ENCODE data around the gene ATG9B. TPM values are rescaled to one million over a fixed set of nuclear protein-coding genes. Genes with fewer than 3 reads are reported as not detected.
A peak's percentile ranks its signal among the peaks of the same experiment; 100 is the strongest.

The ATG9B gene, protein sequence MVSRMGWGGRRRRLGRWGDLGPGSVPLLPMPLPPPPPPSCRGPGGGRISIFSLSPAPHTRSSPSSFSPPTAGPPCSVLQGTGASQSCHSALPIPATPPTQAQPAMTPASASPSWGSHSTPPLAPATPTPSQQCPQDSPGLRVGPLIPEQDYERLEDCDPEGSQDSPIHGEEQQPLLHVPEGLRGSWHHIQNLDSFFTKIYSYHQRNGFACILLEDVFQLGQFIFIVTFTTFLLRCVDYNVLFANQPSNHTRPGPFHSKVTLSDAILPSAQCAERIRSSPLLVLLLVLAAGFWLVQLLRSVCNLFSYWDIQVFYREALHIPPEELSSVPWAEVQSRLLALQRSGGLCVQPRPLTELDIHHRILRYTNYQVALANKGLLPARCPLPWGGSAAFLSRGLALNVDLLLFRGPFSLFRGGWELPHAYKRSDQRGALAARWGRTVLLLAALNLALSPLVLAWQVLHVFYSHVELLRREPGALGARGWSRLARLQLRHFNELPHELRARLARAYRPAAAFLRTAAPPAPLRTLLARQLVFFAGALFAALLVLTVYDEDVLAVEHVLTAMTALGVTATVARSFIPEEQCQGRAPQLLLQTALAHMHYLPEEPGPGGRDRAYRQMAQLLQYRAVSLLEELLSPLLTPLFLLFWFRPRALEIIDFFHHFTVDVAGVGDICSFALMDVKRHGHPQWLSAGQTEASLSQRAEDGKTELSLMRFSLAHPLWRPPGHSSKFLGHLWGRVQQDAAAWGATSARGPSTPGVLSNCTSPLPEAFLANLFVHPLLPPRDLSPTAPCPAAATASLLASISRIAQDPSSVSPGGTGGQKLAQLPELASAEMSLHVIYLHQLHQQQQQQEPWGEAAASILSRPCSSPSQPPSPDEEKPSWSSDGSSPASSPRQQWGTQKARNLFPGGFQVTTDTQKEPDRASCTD
- 3.9 and 10.1 TPM in 2 replicates for total RNA-seq (2011; cell fraction: chromatin; rRNA removed; ENCODE audit: low replicate concordance)
- total RNA-seq (2011; cell fraction: nucleolus; rRNA removed) = 5.8 and 7.7 TPM in 2 replicates
- 4.8 and 12.4 TPM in 2 replicates for total RNA-seq (2011; cell fraction: nucleoplasm; rRNA removed)
- total RNA-seq (2014; rRNA removed) = 2.0 and 2.1 TPM in 2 replicates
- 0.64 and 1.2 TPM in 2 replicates for total RNA-seq (2014; rRNA removed; fragmentation: Illumina TruSeq; extraction: Trizol)
- 0.29 and 0.90 TPM in 2 replicates for total RNA-seq (2015; rRNA removed; fragmentation: Illumina TruSeq; extraction: Trizol)
- total RNA-seq (2021) = 2.2 and 4.7 TPM in 2 replicates
- polyA plus RNA-seq (2011; rRNA removed) = 1.3 and 1.7 TPM in 2 replicates
- polyA plus RNA-seq (2011; cell fraction: cytosol; rRNA removed) = 1.2 and 1.7 TPM in 2 replicates
- polyA plus RNA-seq (2011; cell fraction: nucleus; rRNA removed) = 5.9 and 13.7 TPM in 2 replicates
- 6.6 and 7.2 TPM in 2 replicates for polyA plus RNA-seq (2012)
- 0.92 and 1.4 TPM in 2 replicates for polyA plus RNA-seq (2014; fragmentation: Illumina TruSeq; extraction: Trizol)
- polyA plus RNA-seq (2014; fragmentation: Nextera tagmentation; extraction: Ambion mirVana) = 1 to 10 TPM; 5.0 to 6.9 TPM
- 2.7 and 8.0 TPM in 2 replicates for polyA plus RNA-seq (2014; rRNA removed)
- polyA minus RNA-seq (2011; rRNA and poly(A)+ RNA removed) = 0.27 and 0.63 TPM in 2 replicates
- polyA minus RNA-seq (2011; cell fraction: cytosol; rRNA and poly(A)+ RNA removed) = not detected in 2 replicates
- 1.00 and 2.6 TPM in 2 replicates for polyA minus RNA-seq (2011; cell fraction: nucleus; rRNA and poly(A)+ RNA removed)
- percentile 40 among the genes with signal in this experiment for Bru-seq, nascent RNA
- BruChase-seq, experiment 1, labeled RNA remaining after a 2-hour chase = percentile 33 among the genes with signal in this experiment
- BruChase-seq, experiment 2, labeled RNA remaining after a 6-hour chase = percentile 33 among the genes with signal in this experiment
- long read RNA-seq, experiment 1, partial matches to known transcripts = 1 of 28 reads
- long read RNA-seq, experiment 1, other reads (novel, unspliced or antisense) = 27 of 28 reads
- long read RNA-seq, experiment 2 = 0 reads
- long read RNA-seq, experiment 3, partial matches to known transcripts = 0 of 2 reads
- long read RNA-seq, experiment 3, other reads (novel, unspliced or antisense) = 2 of 2 reads

DNA sequence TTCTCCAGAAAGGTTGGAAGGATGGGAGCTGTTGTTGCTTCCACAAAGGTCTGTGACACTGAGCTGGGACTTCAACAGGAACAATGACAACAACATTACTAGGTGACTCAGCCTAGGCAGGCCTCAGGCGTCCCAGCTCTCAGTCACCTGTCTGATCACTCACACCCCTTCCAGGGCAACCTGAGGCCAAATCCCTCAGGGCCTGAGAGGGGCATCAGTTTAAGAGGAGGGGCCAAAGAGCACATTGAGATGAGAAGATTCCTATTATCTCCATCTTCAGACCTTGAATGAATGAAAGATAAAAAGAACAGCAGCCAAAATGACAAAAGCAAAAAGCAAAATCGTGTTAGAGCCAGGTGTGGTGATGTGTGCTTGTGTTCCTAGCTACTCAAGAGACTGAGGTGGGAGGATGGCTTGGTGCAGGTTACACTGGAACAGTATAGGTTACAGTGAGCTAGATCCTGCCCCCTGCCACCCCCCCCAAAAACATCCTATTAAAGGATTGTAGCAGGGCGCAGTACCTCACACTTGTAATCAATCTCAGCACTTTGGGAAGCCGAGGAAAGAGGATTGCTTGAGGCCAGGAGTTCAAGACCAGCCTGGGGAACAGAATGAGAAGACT, at the start of gene ATG9B:
Gene ATG9B, minus strand, starts transcription at position 60 of the 622 bp plus-strand sequence. CDS start 71 bp downstream, outside the sequence.
- peak within 1 kb of the TSS in 1 of 2 experiments; percentile 56; a peak in 2 of 4 replicates for H3K9ac ChIP-seq (ENCODE audit: insufficient read depth in 1 of 2, low read depth in 2 of 2, low read length in 2 of 2)
- H3K9me1 ChIP-seq (ENCODE audit: control insufficient read depth, insufficient read depth, low read length) = no peaks in the 10 kb centered on the region
- in situ Hi-C loops (cut with MboI) = no loop called here
- ChIA-PET POLR2A (interaction anchor here (0.9 to 14.3 kb wide), 4 partner anchors 10 to 71 kb away, joined by 3 to 146 read pairs (median 4); no protein-coding TSS in a partner anchor), CTCF (ENCODE audit: low intra/inter-chr PET ratio) (no interaction called here)
- no peak within 1 kb of the TSS for H3K4me3 ChIP-seq
- H3K9me3 ChIP-seq (replicated peaks; ENCODE audit: control insufficient read depth, insufficient read depth, low read depth, low read length) = no peaks in the 10 kb centered on the region
- peak within 1 kb of the TSS; percentile 30; the same call in 1 of the 2 replicates for H2AFZ ChIP-seq (ENCODE audit: low read depth, low read length)
- WGBS (ENCODE audit: insufficient coverage, low coverage, missing lambda C conversion rate) = 42% methylated on average over 4 of the region's 4 CpGs
- DNase-seq (ENCODE audit: extremely low read depth in 1 of 4, low spot score in 3 of 4) (peak in 1 of 4 experiments; percentile 61), FAIRE-seq (no peak), ATAC-seq (no peak)
- no peaks in the 10 kb centered on the region for H3K27me3 ChIP-seq (ENCODE audit: control insufficient read depth in 2 of 2, insufficient read depth in 2 of 2, low read length in 2 of 2)
- intact Hi-C loops (cut with micrococcal nuclease) = no loop called here
- H4K20me1 ChIP-seq (replicated peaks; ENCODE audit: control insufficient read depth, insufficient read depth, low read length) = no peaks in the 10 kb centered on the region
- no peak within 1 kb of the TSS for H3K27ac ChIP-seq (ENCODE audit: extremely low read depth, low read depth, low read length)
- H3K4me2 ChIP-seq (ENCODE audit: insufficient read depth, low read length) = no peak within 1 kb of the TSS
- peaks cover 39 to 61% of the 10 kb centered on the region in 2 experiments for H3K4me1 ChIP-seq (replicated peaks in 1 of 2; ENCODE audit: control insufficient read depth in 2 of 2, insufficient read depth in 2 of 2, low read length in 2 of 2)
- BruUV-seq (replicated peaks) = no TSS peak
- peaks cover under 1% of the 10 kb centered on the region; the same call in 1 of the 3 replicates for H3K36me3 ChIP-seq (ENCODE audit: control insufficient read depth, insufficient read depth, low read length)
- H3K79me2 ChIP-seq (ENCODE audit: control insufficient read depth, insufficient read depth, low read length) = peaks cover 9% of the 10 kb centered on the region; the same call in 2 of the 3 replicates
- TF ChIP-seq YY1 (IDR thresholded peaks at IDR 0.05; ENCODE audit: borderline replicate concordance in 1 of 3, control insufficient read depth in 1 of 3, extremely low read depth in 1 of 3, insufficient read depth in 3 of 3, insufficient read length in 1 of 3, insufficient replicate concordance in 2 of 3, low read depth in 1 of 3, low read length in 2 of 3) = no peak
- no peak for TF ChIP-seq PML (IDR thresholded peaks at IDR 0.05; ENCODE audit: low read length)
- TF ChIP-seq PHB (CRISPR knock-in tag; IDR thresholded peaks at IDR 0.05) = no peak
- no peak for TF ChIP-seq NFYB (IDR thresholded peaks at IDR 0.05; ENCODE audit: extremely low read depth, insufficient read length)
- TF ChIP-seq KDM2B (CRISPR knock-in tag; IDR thresholded peaks at IDR 0.05) = no peak
- TF ChIP-seq, protein P1, sequence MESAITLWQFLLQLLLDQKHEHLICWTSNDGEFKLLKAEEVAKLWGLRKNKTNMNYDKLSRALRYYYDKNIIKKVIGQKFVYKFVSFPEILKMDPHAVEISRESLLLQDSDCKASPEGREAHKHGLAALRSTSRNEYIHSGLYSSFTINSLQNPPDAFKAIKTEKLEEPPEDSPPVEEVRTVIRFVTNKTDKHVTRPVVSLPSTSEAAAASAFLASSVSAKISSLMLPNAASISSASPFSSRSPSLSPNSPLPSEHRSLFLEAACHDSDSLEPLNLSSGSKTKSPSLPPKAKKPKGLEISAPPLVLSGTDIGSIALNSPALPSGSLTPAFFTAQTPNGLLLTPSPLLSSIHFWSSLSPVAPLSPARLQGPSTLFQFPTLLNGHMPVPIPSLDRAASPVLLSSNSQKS (CRISPR knock-in tag; IDR thresholded peaks at IDR 0.05) = no peak
- peak; percentile 62; the same call in 1 of the 2 replicates for TF ChIP-seq FOSL1 (tag; conservative IDR thresholded peaks at IDR 0.05)
- no peak for TF ChIP-seq ZNF23 (CRISPR knock-in tag; IDR thresholded peaks at IDR 0.05)
- no peak for TF ChIP-seq ATF7 (IDR thresholded peaks at IDR 0.05)
- no peak for TF ChIP-seq ZNF347 (CRISPR knock-in tag; IDR thresholded peaks at IDR 0.05; ENCODE audit: low read depth)
- TF ChIP-seq EP400 (IDR thresholded peaks at IDR 0.05) = no peak; the same call in 1 of the 2 replicates
- no peak for TF ChIP-seq ZKSCAN3 (CRISPR knock-in tag; IDR thresholded peaks at IDR 0.05)
- TF ChIP-seq JUN (IDR thresholded peaks at IDR 0.05; ENCODE audit: borderline replicate concordance, low read depth, low read length) = 0 out of 2 replicates have a peak, but pooled peaks have one; percentile 10
- no peak for TF ChIP-seq JUN (CRISPR knock-in tag; IDR thresholded peaks at IDR 0.05; ENCODE audit: borderline replicate concordance)
